Measurements from ENCODE around the gene SEMA4D.

GRCh38 chr9:89512382-89512781 lies 14.5 kb upstream of the SEMA4D start:
- TF ChIP-seq CTCF (IDR thresholded peaks at IDR 0.05) (no peak), POLR2AphosphoS5 (IDR thresholded peaks at IDR 0.05) (no peak), POLR2A (IDR thresholded peaks at IDR 0.05) (no peak)
